GM19099 (cell line): ENCODE results near the gene DMRTA2.

Experiments
- POLR2A ChIP-seq: IDR thresholded peaks from 3 replicates; pipeline ENCODE4 v1.6.1; 2011; ENCODE audit warnings: low read depth; ENCODE audit not compliant: insufficient read length; ENCODE audit errors: extremely low read depth

The DMRTA2 gene

DNA sequence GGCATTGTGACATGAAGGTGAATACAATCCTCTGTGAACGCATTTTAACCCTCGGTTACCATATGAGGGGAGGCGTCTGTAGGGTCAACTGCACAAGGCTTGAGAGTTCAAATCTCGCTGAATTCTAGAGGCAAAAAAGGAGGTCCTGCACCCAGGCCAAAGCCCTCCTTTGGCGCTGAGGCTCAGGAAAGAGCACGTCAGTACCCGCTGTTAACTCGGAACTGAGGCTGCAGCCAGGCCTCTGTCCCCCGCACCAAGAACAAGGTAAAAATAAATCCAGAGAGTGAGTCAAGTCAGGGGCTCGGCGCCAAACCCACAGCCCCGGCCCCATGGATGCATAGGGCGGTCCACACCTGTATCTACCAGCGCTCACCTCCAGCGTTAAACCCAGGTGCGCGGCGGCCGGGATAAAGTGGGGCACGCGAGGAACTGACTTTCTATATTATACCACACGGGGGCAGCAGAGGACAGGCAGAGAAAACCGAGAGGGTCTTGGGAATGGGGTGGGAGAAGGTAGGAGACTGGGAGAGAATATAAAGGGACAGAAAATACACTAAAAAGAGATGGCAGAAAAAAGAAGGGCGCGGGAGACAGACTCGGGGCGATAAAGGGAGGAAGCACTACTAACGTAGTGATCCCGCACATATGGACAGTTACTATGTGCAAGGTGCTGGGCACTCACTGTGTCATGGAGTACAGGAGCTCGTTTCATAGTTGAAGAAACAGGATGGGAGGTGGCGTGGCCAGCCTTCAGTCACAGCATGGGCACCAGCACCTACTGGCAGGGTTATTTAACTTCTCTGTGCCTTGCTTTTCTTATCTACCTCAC, 54.9 kb downstream of the DMRTA2 start:
- no peak for TF ChIP-seq POLR2A
